HepG2 (cell line): ENCODE results near the gene STON1. TPM values are rescaled to one million over a fixed set of nuclear protein-coding genes. Genes with fewer than 3 reads are reported as not detected.

Experiments used
- ATAC-seq: fragments of 200-7000 bp; cut with Tn5 transposase; 3 replicates; pipeline ENCODE4 v1.9.1; 2020; ENCODE audit warnings: mild to moderate bottlenecking, moderate library complexity
- BruUV-seq: library from RNA; stranded (reverse); fragments of 400-500 nt; replicated peaks from 2 replicates; lab custom pipeline; 2021; lab: Mats Ljungman, UMichigan
- CTCF ChIA-PET: fragments of 300-600 bp; formaldehyde crosslinking; extraction: SDS; loops from one replicate; lab custom pipeline; 2021; ENCODE audit warnings: low total read pairs, inconsistent platforms, low intra/inter-chr PET ratio; lab: Yijun Ruan, JAX
- POLR2A ChIA-PET: fragments of 350-600 bp; sonication (Branson Sonifier 250); formaldehyde crosslinking; loops from one replicate; lab custom pipeline; 2020; ENCODE audit warnings: antibody characterized with exemption, inconsistent platforms; lab: Yijun Ruan, JAX
- DNase-seq: peaks from one replicate; pipeline ENCODE4 v3.0.0-alpha.2; 2015; ENCODE audit warnings: low spot score
- FAIRE-seq: peaks from 3 replicates; lab custom pipeline; 2011; peaks lifted over from hg19 to GRCh38; lab: Jason Lieb, UNC
- H2AFZ ChIP-seq: one replicate; pipeline ENCODE4 v1.6.1; 2011; ENCODE audit warnings: low read length, inconsistent platforms
- H3K27ac ChIP-seq: fragments of 300-600 bp; 3 replicates; pipeline ENCODE4 v1.8.0; 2011; ENCODE audit warnings: mixed run types, mild to moderate bottlenecking, mixed read lengths, low read length, inconsistent platforms; ENCODE audit not compliant: insufficient read depth; ENCODE audit errors: extremely low read length
- H3K27me3 ChIP-seq, 2 experiments: fragments of 200-600 bp in 1 of 2; 2 replicates in 1 of 2; 3 replicates in 1 of 2; pipeline versions ENCODE4 v1.6.0 to v1.8.0; 2011; ENCODE audit warnings: low read length in 2 of 2, mild to moderate bottlenecking in 2 of 2, moderate library complexity in 2 of 2, inconsistent platforms in 1 of 2; ENCODE audit not compliant: insufficient read depth in 2 of 2, control insufficient read depth in 1 of 2
- H3K36me3 ChIP-seq, 2 experiments: fragments of 200-600 bp in 1 of 2; replicated peaks in 1 of 2; 2 replicates in 1 of 2; 3 replicates in 1 of 2; pipeline versions ENCODE4 v1.5.1 to v1.8.0; 2011; ENCODE audit warnings: low read length in 2 of 2, inconsistent platforms in 1 of 2; ENCODE audit not compliant: insufficient read depth in 2 of 2, control insufficient read depth in 1 of 2
- H3K4me1 ChIP-seq: 2 replicates; pipeline ENCODE4 v1.5.1; 2012; ENCODE audit warnings: low read length, inconsistent platforms; ENCODE audit not compliant: insufficient read depth
- H3K4me2 ChIP-seq: 2 replicates; pipeline ENCODE4 v1.6.0; 2011; ENCODE audit warnings: low read depth, low read length, inconsistent platforms
- H3K4me3 ChIP-seq, 3 experiments: fragments of 200-600 bp in 1 of 3; sonication (generic), shearing (Covaris generic) in 1 of 3; replicated peaks in 1 of 3; 2 replicates each; pipeline ENCODE4 v1.5.1; 2011 to 2016; ENCODE audit warnings: low read length in 3 of 3, inconsistent platforms in 2 of 3, low read depth in 2 of 3, mild to moderate bottlenecking in 2 of 3, control low read depth in 1 of 3, mixed read lengths in 1 of 3; ENCODE audit not compliant: insufficient read depth in 1 of 3
- H3K79me2 ChIP-seq: one replicate; pipeline ENCODE4 v1.6.1; 2011; ENCODE audit warnings: low read length, inconsistent platforms; ENCODE audit not compliant: insufficient read depth
- H3K9ac ChIP-seq: 2 replicates; pipeline ENCODE4 v1.6.0; 2011; ENCODE audit warnings: mild to moderate bottlenecking, low read depth, low read length, inconsistent platforms; ENCODE audit not compliant: insufficient read depth
- H3K9me3 ChIP-seq: 2 replicates; pipeline ENCODE4 v1.5.1; 2012; ENCODE audit warnings: mild to moderate bottlenecking, low read length
- H4K20me1 ChIP-seq: 2 replicates; pipeline ENCODE4 v1.6.0; 2011; ENCODE audit warnings: inconsistent platforms, mild to moderate bottlenecking, low read length, moderate library complexity; ENCODE audit not compliant: insufficient read depth
- ATF7-NPFF ChIP-seq: sonication (generic); formaldehyde crosslinking; IDR thresholded peaks from 2 replicates; pipeline ENCODE4 v1.8.1; 2023; ENCODE audit warnings: mild to moderate bottlenecking, low read depth, missing genetic modification reagents, moderate library complexity
- ATRX ChIP-seq: sonication (generic); formaldehyde crosslinking; IDR thresholded peaks from 2 replicates; pipeline ENCODE4 v1.4.0; 2020; ENCODE audit warnings: missing genetic modification reagents, borderline replicate concordance
- CBX1 ChIP-seq: IDR thresholded peaks from one replicate; pipeline ENCODE4 v1.6.1; 2016; ENCODE audit warnings: antibody characterized with exemption, low read depth
- FUBP1 ChIP-seq: sonication (generic); formaldehyde crosslinking; IDR thresholded peaks from 2 replicates; pipeline ENCODE4 v1.5.1; 2020; ENCODE audit warnings: missing genetic modification reagents, mild to moderate bottlenecking, borderline replicate concordance
- NFIB ChIP-seq: sonication (generic); formaldehyde crosslinking; IDR thresholded peaks from 2 replicates; pipeline ENCODE4 v1.9.0; 2021; ENCODE audit warnings: missing genetic modification reagents, mild to moderate bottlenecking, borderline replicate concordance
- NFKBIZ ChIP-seq: IDR thresholded peaks from 2 replicates; pipeline ENCODE4 v1.6.1; 2018; ENCODE audit warnings: missing genetic modification reagents, missing compliant biosample characterization
- POGZ ChIP-seq: sonication (generic); formaldehyde crosslinking; IDR thresholded peaks from 2 replicates; pipeline ENCODE4 v1.4.0; 2020; ENCODE audit warnings: mild to moderate bottlenecking, missing genetic modification reagents
- SATB2 ChIP-seq: sonication (generic); formaldehyde crosslinking; IDR thresholded peaks from 2 replicates; pipeline ENCODE4 v1.5.0; 2020; ENCODE audit warnings: missing genetic modification reagents
- ZBTB10 ChIP-seq: sonication (generic); formaldehyde crosslinking; IDR thresholded peaks from 2 replicates; pipeline ENCODE4 v1.4.0; 2020; ENCODE audit warnings: missing genetic modification reagents, borderline replicate concordance
- ZBTB21 ChIP-seq: sonication (generic); formaldehyde crosslinking; IDR thresholded peaks from 2 replicates; pipeline ENCODE4 v1.4.0; 2020; ENCODE audit warnings: missing genetic modification reagents
- ZNF251 ChIP-seq: sonication (generic); formaldehyde crosslinking; IDR thresholded peaks from 2 replicates; pipeline ENCODE4 v1.9.0; 2021; ENCODE audit warnings: mild to moderate bottlenecking, missing genetic modification reagents
- ZNF281 ChIP-seq: sonication (generic); formaldehyde crosslinking; IDR thresholded peaks from 2 replicates; pipeline ENCODE4 v1.4.0; 2020; ENCODE audit warnings: missing genetic modification reagents, borderline replicate concordance
- ZNF441 ChIP-seq: sonication (generic); formaldehyde crosslinking; IDR thresholded peaks from 2 replicates; pipeline ENCODE4 v1.7.0; 2021; ENCODE audit warnings: missing genetic modification reagents, borderline replicate concordance
- ZNF782 ChIP-seq: sonication (generic); formaldehyde crosslinking; IDR thresholded peaks from 2 replicates; pipeline ENCODE4 v1.4.0; 2020; ENCODE audit warnings: missing genetic modification reagents, mild to moderate bottlenecking, borderline replicate concordance
- WGBS: methylation state at CpG from one replicate; pipeline ENCODE4 v1.1.6; 2017; ENCODE audit warnings: low lambda C conversion rate; 5-methylcytosine and 5-hydroxymethylcytosine counted together
- in situ Hi-C: cut with HindIII; loops from 2 replicates; pipeline ENCODE4 v1.10.0; 2017; ENCODE audit warnings: low pct_unique_long_range_greater_than_20kb; ENCODE audit not compliant: extremely low pct_ligation_motif_present
- intact Hi-C: fragments of 100-400 bp; cut with micrococcal nuclease; formaldehyde crosslinking; loops from one replicate; pipeline ENCODE4 v1.10.0; 2022; ENCODE audit not compliant: unreplicated experiment
- polyA plus RNA-seq, 8 experiments: library from polyadenylated mRNA; depleted of rRNA in 3 of 8; stranded (reverse) in 7 of 8; unstranded in 1 of 8; fragments of >200 nt; fragmentation: Illumina TruSeq in 4 of 8; extraction: Trizol in 4 of 8; gene quantifications; 2 replicates each; pipeline versions ENCODE4 v1.2.1 to v1.2.3, GENCODE V29; 2011 to 2016; ENCODE audit warnings: low read depth in 4 of 8, missing spikeins in 1 of 8, mixed read lengths in 1 of 8; ENCODE audit not compliant: insufficient read depth in 1 of 8
- total RNA-seq, 5 experiments: library from RNA; depleted of rRNA; stranded (reverse); fragments of >200 nt; fragmentation: Illumina TruSeq; extraction: Trizol; gene quantifications; 2 replicates each; pipeline ENCODE4 v1.2.3, GENCODE V29; 2016; ENCODE audit warnings: low read depth in 1 of 5

Gene STON1
- total and polyA plus RNA-seq, 2 of the 13 experiments (the other 11 are each of a cell fraction or from before 2014, with no cell fraction given), result 0.09 to 0.28 TPM

GRCh38 chr2:48512571-48512970 is 17.4 kb upstream of the STON1 start:
- Histone ChIP-seq H3K9me3 (no peaks in the 10 kb centered on the region), H3K9ac (no peak overlapping the region), H2AFZ (no peak overlapping the region), H3K36me3 (peaks cover 21 to 35% of the 10 kb centered on the region in 2 experiments), H3K27ac (no peak overlapping the region), H3K79me2 (no peaks in the 10 kb centered on the region), H3K27me3 (no peaks in the 10 kb centered on the region), H3K4me3 (no peak overlapping the region), H3K4me1 (peaks cover 17% of the 10 kb centered on the region), H3K4me2 (no peak overlapping the region), H4K20me1 (no peaks in the 10 kb centered on the region)
- ChIA-PET POLR2A (no interaction called here), CTCF (no interaction called here)
- BruUV-seq, result no TSS peak
- intact Hi-C loops, result no loop called here
- DNase-seq, result no peak
- ATAC-seq, result no peak
- TF ChIP-seq ZNF251 (CRISPR knock-in tag) (no peak), FUBP1 (CRISPR knock-in tag) (no peak), SATB2 (no peak), ZNF281 (CRISPR knock-in tag) (no peak), NFKBIZ (CRISPR knock-in tag) (no peak), ZBTB21 (no peak), POGZ (CRISPR knock-in tag) (no peak), ZNF441 (CRISPR knock-in tag) (no peak), ATRX (CRISPR knock-in tag) (no peak), ZNF782 (no peak), ATF7-NPFF (CRISPR knock-in tag) (no peak), NFIB (CRISPR knock-in tag) (no peak), ZBTB10 (no peak), CBX1 (no peak)
- in situ Hi-C loops, result no loop called here
- WGBS, result 95% methylated on average over 4 of the region's 4 CpGs
- FAIRE-seq, result no peak
